Kidney (tissue), 14 donors: ENCODE results near the gene NACA. TPM values are rescaled to one million over a fixed set of nuclear protein-coding genes. Genes with fewer than 3 reads are reported as not detected.

Experiments
- DNase-seq, 5 donors: peaks; one replicate each; pipeline ENCODE4 v3.0.0-alpha.2; 2013 to 2020
- FAIRE-seq: peaks from 2 replicates; lab custom pipeline; 2012; peaks lifted over from hg19 to GRCh38; lab: Jason Lieb, UNC
- H3K27ac ChIP-seq, 2 donors: one replicate each; pipeline ENCODE4 v1.7.0; 2013; ENCODE audit warnings: low read depth in 2 of 2, low read length in 2 of 2, inconsistent platforms in 1 of 2
- H3K27me3 ChIP-seq: one replicate; pipeline ENCODE4 v1.7.1; 2013; ENCODE audit warnings: low read length, inconsistent platforms; ENCODE audit not compliant: control insufficient read depth, insufficient read depth
- H3K36me3 ChIP-seq, 3 donors: one replicate each; pipeline versions ENCODE4 v1.7.0 to v1.7.1; 2013; ENCODE audit warnings: low read length in 3 of 3, control low read depth in 1 of 3, inconsistent platforms in 1 of 3; ENCODE audit not compliant: insufficient read depth in 3 of 3, control insufficient read depth in 2 of 3
- H3K4me1 ChIP-seq, 3 donors: one replicate each; pipeline versions ENCODE4 v1.7.0 to v1.7.1; 2013; ENCODE audit warnings: low read length in 3 of 3, inconsistent platforms in 1 of 3, low read depth in 1 of 3; ENCODE audit not compliant: control insufficient read depth in 2 of 3, insufficient read depth in 2 of 3
- H3K4me3 ChIP-seq, 3 donors: one replicate each; pipeline versions ENCODE4 v1.7.0 to v1.8.1; 2013; ENCODE audit warnings: low read length in 3 of 3, control low read depth in 1 of 3, inconsistent platforms in 1 of 3
- H3K9ac ChIP-seq, 3 donors: one replicate each; pipeline versions ENCODE4 v1.7.0 to v1.7.1; 2013; ENCODE audit warnings: low read length in 3 of 3, control low read depth in 1 of 3, inconsistent platforms in 1 of 3
- H3K9me3 ChIP-seq, 3 donors: one replicate each; pipeline versions ENCODE4 v1.7.0 to v1.7.1; 2013; ENCODE audit warnings: low read length in 3 of 3, control low read depth in 1 of 3, inconsistent platforms in 1 of 3; ENCODE audit not compliant: control insufficient read depth in 2 of 3, insufficient read depth in 1 of 3
- CTCF ChIP-seq: IDR thresholded peaks from 3 replicates; pipeline ENCODE4 v1.5.1; 2012; ENCODE audit warnings: mild to moderate bottlenecking, moderate library complexity, borderline replicate concordance; ENCODE audit not compliant: insufficient read depth; ENCODE audit errors: extremely low read depth
- intact Hi-C: fragments of 100-400 bp; cut with DNase I; formaldehyde crosslinking; loops from one replicate; pipeline ENCODE4 v1.11.1; 2022
- polyA plus RNA-seq: library from polyadenylated mRNA; stranded (reverse); fragments of 350-450 nt; fragmentation: Illumina TruSeq; extraction: RNeasy Lipid Tissue Mini Kit (QIAGEN cat#74804); gene quantifications from one replicate; pipeline ENCODE4 v1.2.3, GENCODE V29; 2014; ENCODE audit warnings: low read depth, low replicate concordance; ENCODE audit not compliant: insufficient read depth
- total RNA-seq: library from RNA; stranded (reverse); fragmentation: NEBNext Ultra II Directional; extraction: Animal tissue kit (Norgen Biotek cat#: 25700); gene quantifications from one replicate; pipeline ENCODE4 v1.2.1, GENCODE V29; 2021
- donor health status: control.
- donor health status: control.
- donor health status: control.
- donor health status: control.
- donor health status: control.
- donor health status: DM: yes; HTN: yes; CAD: no.
- donor health status: Normal renal cell carcinoma (clear cell type).

The NACA gene
- total and polyA plus RNA-seq, 2 donors from 2014 or later = 660 to 1,180 TPM

- Histone ChIP-seq H3K27ac (no peak overlapping the region), H3K9ac (no peak overlapping the region), H3K9me3 (no peaks in the 10 kb centered on the region), H3K36me3 (no peaks in the 10 kb centered on the region), H3K4me1 (no peaks in the 10 kb centered on the region), H3K27me3 (no peaks in the 10 kb centered on the region), H3K4me3 (no peak overlapping the region)
- DNase-seq = no peak
- no peak for FAIRE-seq
- intact Hi-C loops = no loop called here
- TF ChIP-seq CTCF = no peak
Measured at GRCh38 chr12:56772625-56773024, 47.5 kb upstream of the NACA start.

GRCh38 chr12:56769868-56770267, 44.8 kb upstream of the NACA start:
- no peak for FAIRE-seq
- Histone ChIP-seq H3K4me1 (no peaks in the 10 kb centered on the region), H3K36me3 (no peaks in the 10 kb centered on the region), H3K27me3 (no peaks in the 10 kb centered on the region), H3K9ac (no peak overlapping the region), H3K27ac (no peak overlapping the region), H3K9me3 (no peaks in the 10 kb centered on the region), H3K4me3 (no peak overlapping the region)
- no peak for TF ChIP-seq CTCF
- intact Hi-C loops = loop anchor here (10.0 kb wide), 1 partner anchor 225 kb away; a partner anchor contains a TSS
- DNase-seq = no peak

- no peaks in the 10 kb centered on the region for H3K36me3 ChIP-seq
- no peaks in the 10 kb centered on the region for H3K27me3 ChIP-seq
- no peak overlapping the region for H3K27ac ChIP-seq
- intact Hi-C loops = loop anchor here (10.0 kb wide), 1 partner anchor 226 kb away; a partner anchor contains a TSS
- no peak for TF ChIP-seq CTCF
- H3K4me1 ChIP-seq = no peaks in the 10 kb centered on the region
- no peak overlapping the region for H3K4me3 ChIP-seq
- FAIRE-seq (no peak), DNase-seq (no peak)
- no peak overlapping the region for H3K9ac ChIP-seq
- H3K9me3 ChIP-seq = no peaks in the 10 kb centered on the region
Measured at GRCh38 chr12:56768424-56768823, 43.3 kb upstream of the NACA start.

GRCh38 chr12:56766535-56766934, 41.4 kb upstream of the NACA start:
- Histone ChIP-seq H3K9ac (no peak overlapping the region), H3K27ac (no peak overlapping the region), H3K9me3 (no peaks in the 10 kb centered on the region), H3K4me1 (no peaks in the 10 kb centered on the region), H3K27me3 (no peaks in the 10 kb centered on the region), H3K4me3 (no peak overlapping the region), H3K36me3 (no peaks in the 10 kb centered on the region)
- TF ChIP-seq CTCF = no peak
- DNase-seq (no peak), FAIRE-seq (no peak)
- intact Hi-C loops = loop anchor here (10.0 kb wide), 1 partner anchor 228 kb away; a partner anchor contains a TSS
